Measurements from ENCODE around the gene ATOSA. TPM values are rescaled to one million over a fixed set of nuclear protein-coding genes. Genes with fewer than 3 reads are reported as not detected.

ATOSA gene
- total RNA-seq, 1 experiment from 2014 or later: 5.8 TPM

- Histone ChIP-seq H3K79me2 (ENCODE audit: insufficient read depth, low read length) (no peaks in the 10 kb centered on the region), H3K27me3 (ENCODE audit: insufficient read depth, low read length) (no peaks in the 10 kb centered on the region), H4K91ac (ENCODE audit: insufficient read length, low read depth, low read length) (no peak overlapping the region), H2BK5ac (ENCODE audit: insufficient read length, low read length) (no peak overlapping the region), H2AK5ac (ENCODE audit: insufficient read length, low read length) (no peak overlapping the region), H3K23ac (ENCODE audit: insufficient read length, low read depth, low read length) (no peak overlapping the region), H3K9me3 (ENCODE audit: control insufficient read depth, low read depth, low read length) (no peaks in the 10 kb centered on the region), H2BK15ac (ENCODE audit: low read depth, low read length) (no peak overlapping the region), H3K4me2 (ENCODE audit: insufficient read depth, insufficient read length, low read length) (no peak overlapping the region), H3K9ac (ENCODE audit: extremely low read depth, insufficient read length, low read length) (no peak overlapping the region), H3K23me2 (ENCODE audit: insufficient read length, low read depth, low read length, poor library complexity, severe bottlenecking) (no peaks in the 10 kb centered on the region), H4K20me1 (ENCODE audit: control insufficient read depth, insufficient read depth, insufficient read length) (no peaks in the 10 kb centered on the region), H3K4me1 (ENCODE audit: insufficient read depth, low read length) (no peaks in the 10 kb centered on the region), H2BK120ac (ENCODE audit: low read depth, low read length, poor library complexity, severe bottlenecking) (no peak overlapping the region), H3T11ph (ENCODE audit: low read length) (no peak overlapping the region), H2BK12ac (ENCODE audit: insufficient read length, low read depth, low read length) (no peak overlapping the region), H4K8ac (replicated peaks; ENCODE audit: insufficient read length, low read depth, low read length) (no peak overlapping the region), H3K4ac (ENCODE audit: low read depth, low read length) (no peak overlapping the region), H3K56ac (ENCODE audit: insufficient read length, low read depth, low read length) (no peak overlapping the region), H2BK20ac (ENCODE audit: low read depth, low read length, poor library complexity, severe bottlenecking) (no peak overlapping the region), H2AFZ (ENCODE audit: low read length) (no peak overlapping the region), H4K5ac (ENCODE audit: insufficient read length, low read depth, low read length) (no peak overlapping the region), H3K79me1 (ENCODE audit: insufficient read depth, low read depth, low read length, poor library complexity, severe bottlenecking) (no peaks in the 10 kb centered on the region), H3K18ac (ENCODE audit: insufficient read length, low read depth, low read length) (no peak overlapping the region), H3K14ac (ENCODE audit: insufficient read depth, low read length) (no peak overlapping the region), H3K27ac (ENCODE audit: insufficient read length, low read depth, low read length) (no peak overlapping the region)
- H3K4me3 Mint-ChIP-seq: no peak overlapping the region
- no peak for DNase-seq
- no CpG with 5 or more reads among the region's 1 CpG for WGBS (ENCODE audit: extremely low coverage, insufficient read length, low lambda C conversion rate)
- no peaks in the 10 kb centered on the region for H3K27me3 Mint-ChIP-seq (ENCODE audit: low read depth)
- peaks cover 16 to 17% of the 10 kb centered on the region in 2 experiments for H3K4me1 Mint-ChIP-seq
- no peak for TF ChIP-seq CTCF (conservative IDR thresholded peaks at IDR 0.05)
- H3K9me3 Mint-ChIP-seq: no peaks in the 10 kb centered on the region
- H3K36me3 Mint-ChIP-seq (ENCODE audit: insufficient read depth in 1 of 3, low read depth in 3 of 3): no peaks in the 10 kb centered on the region
- H3K27ac Mint-ChIP-seq: no peak overlapping the region
These were observed 28.1 kb downstream of the ATOSA start for GRCh38 chr15:52651114-52651513.
